Neuronal stem cell (in vitro differentiated cells): ENCODE results near the gene VDR.
A peak's percentile ranks its signal among the peaks of the same experiment; 100 is the strongest.
"Not testable (repeated sequence)": the region's sequence is repeated elsewhere in the genome, so short reads cannot be mapped to it uniquely, and the experiment has no call there.

Experiments
- DNase-seq: peaks from one replicate; pipeline ENCODE4 v3.0.0-alpha.2; 2013; ENCODE audit warnings: low spot score
- H2AFZ ChIP-seq: one replicate; pipeline ENCODE4 v1.6.1; 2013; ENCODE audit warnings: mild to moderate bottlenecking, low read length, inconsistent platforms
- H2AK5ac ChIP-seq: 2 replicates; pipeline ENCODE4 v1.6.1; 2013; ENCODE audit warnings: low read depth, mild to moderate bottlenecking, inconsistent platforms, low read length, moderate library complexity, mixed read lengths
- H2BK120ac ChIP-seq: 2 replicates; pipeline ENCODE4 v1.6.1; 2013; ENCODE audit warnings: low read depth, mild to moderate bottlenecking, inconsistent platforms, low read length, moderate library complexity, mixed read lengths
- H2BK12ac ChIP-seq: one replicate; pipeline ENCODE4 v1.6.1; 2013; ENCODE audit warnings: low read length, inconsistent platforms
- H2BK15ac ChIP-seq: 2 replicates; pipeline ENCODE4 v1.6.1; 2013; ENCODE audit warnings: mild to moderate bottlenecking, low read length, inconsistent platforms, mixed read lengths
- H2BK5ac ChIP-seq: one replicate; pipeline ENCODE4 v1.6.1; 2013; ENCODE audit warnings: inconsistent platforms, mild to moderate bottlenecking, low read length, moderate library complexity
- H3K14ac ChIP-seq: one replicate; pipeline ENCODE4 v1.6.1; 2013; ENCODE audit warnings: low read length, inconsistent platforms
- H3K18ac ChIP-seq: 2 replicates; pipeline ENCODE4 v1.6.1; 2013; ENCODE audit warnings: low read length, inconsistent platforms
- H3K23ac ChIP-seq: 2 replicates; pipeline ENCODE4 v1.6.1; 2013; ENCODE audit warnings: low read depth, mild to moderate bottlenecking, mixed read lengths, low read length, inconsistent platforms; ENCODE audit not compliant: poor library complexity
- H3K27ac ChIP-seq: replicated peaks from 3 replicates; pipeline ENCODE4 v1.5.1; 2013; ENCODE audit warnings: low read length, inconsistent platforms
- H3K27me3 ChIP-seq, 3 experiments: 2 replicates each; pipeline ENCODE4 v1.6.1; 2013; ENCODE audit warnings: low read length in 3 of 3, mild to moderate bottlenecking in 2 of 3, inconsistent platforms in 1 of 3, low read depth in 1 of 3, mixed read lengths in 1 of 3, moderate library complexity in 1 of 3; ENCODE audit not compliant: control insufficient read depth in 3 of 3, insufficient read depth in 3 of 3
- H3K36me3 ChIP-seq, 2 donors: replicated peaks in 1 of 2; 2 replicates each; pipeline ENCODE4 v1.6.1; 2013; ENCODE audit warnings: low read length in 2 of 2; ENCODE audit not compliant: control insufficient read depth in 2 of 2, insufficient read depth in 2 of 2
- H3K4ac ChIP-seq: 2 replicates; pipeline ENCODE4 v1.6.1; 2013; ENCODE audit warnings: inconsistent platforms, mild to moderate bottlenecking, low read length, moderate library complexity
- H3K4me1 ChIP-seq, 2 donors: 1 replicate in 1 of 2; 2 replicates in 1 of 2; pipeline ENCODE4 v1.6.1; 2013; ENCODE audit warnings: low read length in 2 of 2, low read depth in 1 of 2; ENCODE audit not compliant: control insufficient read depth in 2 of 2, insufficient read depth in 1 of 2
- H3K4me2 ChIP-seq: one replicate; pipeline ENCODE4 v1.6.1; 2013; ENCODE audit warnings: mild to moderate bottlenecking, low read length, inconsistent platforms; ENCODE audit not compliant: insufficient read depth, poor library complexity, severe bottlenecking
- H3K4me3 ChIP-seq, 2 donors: 2 replicates each; pipeline ENCODE4 v1.5.1; 2013; ENCODE audit warnings: low read length in 2 of 2, mild to moderate bottlenecking in 2 of 2, inconsistent platforms in 1 of 2, moderate library complexity in 1 of 2
- H3K79me1 ChIP-seq: one replicate; pipeline ENCODE4 v1.6.1; 2013; ENCODE audit warnings: low read depth, mild to moderate bottlenecking, inconsistent platforms, low read length, moderate library complexity
- H3K9ac ChIP-seq: one replicate; pipeline ENCODE4 v1.6.1; 2013; ENCODE audit warnings: mild to moderate bottlenecking, low read depth, low read length, inconsistent platforms; ENCODE audit not compliant: poor library complexity
- H3K9me3 ChIP-seq, 2 donors: replicated peaks in 1 of 2; 2 replicates each; pipeline versions ENCODE3 to v1.6.1; 2013; ENCODE audit warnings: low read length in 2 of 2, mild to moderate bottlenecking in 2 of 2, inconsistent platforms in 1 of 2, low read depth in 1 of 2, mixed read lengths in 1 of 2, moderate library complexity in 1 of 2; ENCODE audit not compliant: control insufficient read depth in 2 of 2, insufficient read depth in 1 of 2
- H4K8ac ChIP-seq: one replicate; pipeline ENCODE4 v1.6.1; 2013; ENCODE audit warnings: low read depth, mild to moderate bottlenecking, inconsistent platforms, low read length, moderate library complexity
- H4K91ac ChIP-seq: one replicate; pipeline ENCODE4 v1.6.1; 2013; ENCODE audit warnings: low read length, low read depth, mild to moderate bottlenecking, inconsistent platforms; ENCODE audit not compliant: poor library complexity
- WGBS, 2 donors: extraction: QIAGEN DNeasy Blood & Tissue Kit; methylation state at CpG; one replicate each; pipeline ENCODE4 v1.1.7; 2013; ENCODE audit warnings: missing lambda C conversion rate in 2 of 2, mixed read lengths in 1 of 2; ENCODE audit not compliant: insufficient read length in 2 of 2, insufficient replicate concordance in 1 of 2; ENCODE audit errors: extremely low coverage in 2 of 2; 5-methylcytosine and 5-hydroxymethylcytosine counted together

VDR gene

GRCh38 chr12:47811581-47812484, 93.0 kb downstream of the VDR start:
- Histone ChIP-seq H2BK5ac (no peak overlapping the region), H3K36me3 (peaks cover 0 to 23% of the 10 kb centered on the region in 2 donors), H2BK120ac (no peak overlapping the region), H4K91ac (no peak overlapping the region), H3K4me1 (peaks cover 52 to 58% of the 10 kb centered on the region in 2 donors), H3K14ac (no peak overlapping the region), H3K18ac (peak overlapping the region; percentile 91), H3K4ac (peak overlapping the region; percentile 55), H3K79me1 (peaks cover 9% of the 10 kb centered on the region), H4K8ac (no peak overlapping the region), H2AFZ (no peak overlapping the region), H3K4me2 (no peak overlapping the region), H2AK5ac (peak overlapping the region; percentile 93), H3K4me3 (no peak overlapping the region), H3K9ac (no peak overlapping the region), H3K9me3 (no peaks in the 10 kb centered on the region), H3K27me3 (no peaks in the 10 kb centered on the region), H2BK12ac (peak overlapping the region; percentile 89), H3K23ac (no peak overlapping the region), H2BK15ac (no peak overlapping the region), H3K27ac (no peak overlapping the region)
- DNase-seq, result no peak
- no CpG with 5 or more reads among the region's 14 CpGs for WGBS, 2 donors

DNA sequence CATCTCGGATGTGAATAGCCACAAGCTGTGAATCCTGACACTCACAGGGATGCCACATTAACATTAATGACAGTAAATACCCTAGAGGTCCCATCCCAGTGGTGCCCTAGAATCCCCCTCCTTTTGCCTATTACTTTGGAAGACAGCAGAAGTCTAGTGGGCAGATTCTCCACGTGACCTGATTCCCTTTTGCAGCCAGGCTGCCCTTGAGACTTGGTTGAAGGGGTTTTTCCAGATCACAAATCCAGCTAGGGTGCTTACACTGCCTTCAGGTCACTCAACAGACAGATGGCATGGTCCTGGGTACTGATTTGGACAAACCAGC, 93.8 kb downstream of the VDR start:
- H3K4ac ChIP-seq, result no peak overlapping the region
- no peaks in the 10 kb centered on the region for H3K9me3 ChIP-seq
- H4K8ac ChIP-seq, result no peak overlapping the region
- no peak overlapping the region for H2BK15ac ChIP-seq
- no peaks in the 10 kb centered on the region for H3K27me3 ChIP-seq
- WGBS, 2 donors, result no CpG with 5 or more reads among the region's 2 CpGs
- no peak overlapping the region for H3K14ac ChIP-seq
- H2BK5ac ChIP-seq, result no peak overlapping the region
- no peak overlapping the region for H2AFZ ChIP-seq
- H3K23ac ChIP-seq, result no peak overlapping the region
- peaks cover 11% of the 10 kb centered on the region for H3K79me1 ChIP-seq
- no peak overlapping the region for H2BK120ac ChIP-seq
- no peak overlapping the region for H3K4me2 ChIP-seq
- no peak overlapping the region for H4K91ac ChIP-seq
- no peak overlapping the region for H3K18ac ChIP-seq
- no peak overlapping the region for H2BK12ac ChIP-seq
- no peak overlapping the region for H3K4me3 ChIP-seq
- no peak for DNase-seq
- H3K27ac ChIP-seq, result no peak overlapping the region
- peaks cover 0 to 29% of the 10 kb centered on the region in 2 donors for H3K36me3 ChIP-seq
- peaks cover 47 to 52% of the 10 kb centered on the region in 2 donors for H3K4me1 ChIP-seq
- H2AK5ac ChIP-seq, result no peak overlapping the region
- H3K9ac ChIP-seq, result no peak overlapping the region

- H2BK120ac ChIP-seq, H3K18ac ChIP-seq, H4K8ac ChIP-seq, H3K27ac ChIP-seq, H3K9me3 ChIP-seq, H2BK12ac ChIP-seq, H2BK15ac ChIP-seq, H3K9ac ChIP-seq, H3K27me3 ChIP-seq, H3K4ac ChIP-seq, H2BK5ac ChIP-seq, H2AK5ac ChIP-seq, H2AFZ ChIP-seq, H4K91ac ChIP-seq, H3K4me2 ChIP-seq, DNase-seq, H3K14ac ChIP-seq, H3K23ac ChIP-seq, H3K4me3 ChIP-seq: not testable (repeated sequence)
- WGBS, 2 donors, result no CpG with 5 or more reads among the region's 9 CpGs
- Histone ChIP-seq H3K79me1 (peaks cover 11% of the 10 kb centered on the region), H3K36me3 (peaks cover 0 to 35% of the 10 kb centered on the region in 2 donors), H3K4me1 (peaks cover 51 to 52% of the 10 kb centered on the region in 2 donors)
Measured at GRCh38 chr12:47809518-47809917, 95.3 kb downstream of the VDR start.

- Histone ChIP-seq H3K23ac (no peak overlapping the region), H2BK12ac (peak overlapping the region; percentile 43), H3K14ac (peak overlapping the region; percentile 4), H3K18ac (peak overlapping the region; percentile 65), H2BK120ac (no peak overlapping the region), H3K27ac (no peak overlapping the region), H3K4me3 (no peak overlapping the region), H2AFZ (no peak overlapping the region), H3K27me3 (no peaks in the 10 kb centered on the region), H3K9ac (peak overlapping the region; percentile 7), H4K8ac (no peak overlapping the region), H3K4ac (no peak overlapping the region), H2AK5ac (peak overlapping the region; percentile 81), H3K36me3 (peaks cover 0 to 40% of the 10 kb centered on the region in 2 donors), H2BK15ac (no peak overlapping the region), H3K9me3 (no peaks in the 10 kb centered on the region), H3K4me2 (no peak overlapping the region), H2BK5ac (peak overlapping the region; percentile 30), H3K79me1 (peaks cover 11% of the 10 kb centered on the region), H3K4me1 (peaks cover 45 to 52% of the 10 kb centered on the region in 2 donors), H4K91ac (peak overlapping the region; percentile 35)
- no peak for DNase-seq
- no CpG with 5 or more reads among the region's 9 CpGs for WGBS, 2 donors
Measured at GRCh38 chr12:47808574-47809365, 96.0 kb downstream of the VDR start.
